ENCODE measurements around the gene DYNAP.

The DYNAP gene

GRCh38 chr18:54612237-54612636 lies 21.2 kb downstream of the DYNAP start:
- Histone ChIP-seq H3K9me3 (ENCODE audit: severe bottlenecking) (no peaks in the 10 kb centered on the region), H3K27me3 (ENCODE audit: insufficient read depth, low read depth, severe bottlenecking) (peaks cover 68% of the 10 kb centered on the region), H3K36me3 (no peaks in the 10 kb centered on the region), H3K4me3 (ENCODE audit: low read depth, low read length) (no peak overlapping the region), H3K27ac (no peak overlapping the region)
- DNase-seq = no peak
- TF ChIP-seq CTCF (IDR thresholded peaks at IDR 0.05; ENCODE audit: low read depth, low read length) = no peak

GRCh38 chr18:54613174-54613573 lies 22.1 kb downstream of the DYNAP start:
- no peak for TF ChIP-seq CTCF (IDR thresholded peaks at IDR 0.05; ENCODE audit: low read depth, low read length)
- H3K9me3 ChIP-seq (ENCODE audit: severe bottlenecking) = no peaks in the 10 kb centered on the region
- peaks cover 68% of the 10 kb centered on the region for H3K27me3 ChIP-seq (ENCODE audit: insufficient read depth, low read depth, severe bottlenecking)
- no peak for DNase-seq
- H3K4me3 ChIP-seq (ENCODE audit: low read depth, low read length) = no peak overlapping the region
- H3K27ac ChIP-seq = no peak overlapping the region
- no peaks in the 10 kb centered on the region for H3K36me3 ChIP-seq

GRCh38 chr18:54616220-54616848 lies 25.3 kb downstream of the DYNAP start:
- no peak for DNase-seq
- TF ChIP-seq CTCF (IDR thresholded peaks at IDR 0.05; ENCODE audit: low read depth, low read length) = no peak
- peaks cover 65% of the 10 kb centered on the region for H3K27me3 ChIP-seq (ENCODE audit: insufficient read depth, low read depth, severe bottlenecking)
- no peak overlapping the region for H3K27ac ChIP-seq
- H3K36me3 ChIP-seq = no peaks in the 10 kb centered on the region
- peaks cover 5% of the 10 kb centered on the region for H3K9me3 ChIP-seq (ENCODE audit: severe bottlenecking)
- no peak overlapping the region for H3K4me3 ChIP-seq (ENCODE audit: low read depth, low read length)

- no peak for DNase-seq
- no peaks in the 10 kb centered on the region for H3K36me3 ChIP-seq
- no peak for TF ChIP-seq CTCF (IDR thresholded peaks at IDR 0.05; ENCODE audit: low read depth, low read length)
These were observed 31.0 kb downstream of the DYNAP start for GRCh38 chr18:54622084-54622483.

GRCh38 chr18:54626779-54627178 lies 35.7 kb downstream of the DYNAP start:
- no peaks in the 10 kb centered on the region for H3K9me3 ChIP-seq (ENCODE audit: severe bottlenecking)
- DNase-seq = no peak
- H3K36me3 ChIP-seq = no peaks in the 10 kb centered on the region
- H3K27me3 ChIP-seq (ENCODE audit: insufficient read depth, low read depth, severe bottlenecking) = peaks cover 29% of the 10 kb centered on the region
- no peak for TF ChIP-seq CTCF (IDR thresholded peaks at IDR 0.05; ENCODE audit: low read depth, low read length)
- no peak overlapping the region for H3K4me3 ChIP-seq (ENCODE audit: low read depth, low read length)
- H3K27ac ChIP-seq = no peak overlapping the region

More at GRCh38 chr18:54622084-54622483, 31.0 kb downstream of the DYNAP start:
- H3K27ac ChIP-seq = no peak overlapping the region
- H3K4me3 ChIP-seq (ENCODE audit: low read depth, low read length) = no peak overlapping the region
- H3K27me3 ChIP-seq (ENCODE audit: insufficient read depth, low read depth, severe bottlenecking) = peaks cover 56% of the 10 kb centered on the region
- H3K9me3 ChIP-seq (ENCODE audit: severe bottlenecking) = peaks cover 5% of the 10 kb centered on the region

- Histone ChIP-seq H3K36me3 (no peaks in the 10 kb centered on the region), H3K27me3 (ENCODE audit: insufficient read depth, low read depth, severe bottlenecking) (peaks cover 22% of the 10 kb centered on the region), H3K9me3 (ENCODE audit: severe bottlenecking) (no peaks in the 10 kb centered on the region), H3K27ac (no peak overlapping the region), H3K4me3 (ENCODE audit: low read depth, low read length) (no peak overlapping the region)
- TF ChIP-seq CTCF (IDR thresholded peaks at IDR 0.05; ENCODE audit: low read depth, low read length) = no peak
- no peak for DNase-seq
These were observed 39.9 kb downstream of the DYNAP start for GRCh38 chr18:54630963-54631362.

Data from WERI-Rb-1 (cell line).